Measurements from ENCODE around the gene ARHGEF19. TPM values are rescaled to one million over a fixed set of nuclear protein-coding genes. Genes with fewer than 3 reads are reported as not detected.

ARHGEF19 gene
- total and polyA plus RNA-seq, 2 of the 4 experiments (the other 2 are of a cell fraction), result 4.5 to 16.8 TPM

DNA sequence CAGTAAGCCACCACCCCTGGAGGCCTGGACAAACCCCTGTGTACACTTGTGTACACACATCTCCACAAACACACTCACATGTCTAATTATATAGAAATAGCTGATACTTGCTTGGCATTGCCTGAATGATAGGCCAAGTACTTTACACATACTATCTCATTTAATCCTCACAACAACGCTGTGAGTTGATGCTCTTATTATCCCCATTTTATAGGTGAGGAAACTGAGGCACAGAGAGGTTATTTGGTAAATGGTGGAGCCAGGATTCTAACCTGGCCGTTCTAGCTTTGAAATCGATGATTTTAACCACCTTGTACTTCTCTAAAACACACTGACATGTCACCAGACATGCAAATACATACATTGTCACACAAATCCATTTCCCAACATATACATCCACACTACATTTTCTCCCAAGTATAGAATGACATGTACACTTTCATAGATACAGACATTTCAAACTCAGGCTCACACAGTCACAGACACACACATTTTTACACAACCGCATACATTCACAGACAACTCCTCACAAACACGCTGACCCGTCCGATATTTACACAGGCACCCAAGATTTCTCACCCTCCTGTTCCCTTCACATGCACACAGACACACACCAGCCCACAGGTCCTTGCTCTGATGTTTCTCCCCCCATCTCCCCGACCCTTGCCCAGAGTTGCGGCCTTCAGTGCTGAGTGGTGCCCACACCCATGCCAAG lies 3.2 kb downstream of the ARHGEF19 start (continued):
- TF ChIP-seq, protein P1, sequence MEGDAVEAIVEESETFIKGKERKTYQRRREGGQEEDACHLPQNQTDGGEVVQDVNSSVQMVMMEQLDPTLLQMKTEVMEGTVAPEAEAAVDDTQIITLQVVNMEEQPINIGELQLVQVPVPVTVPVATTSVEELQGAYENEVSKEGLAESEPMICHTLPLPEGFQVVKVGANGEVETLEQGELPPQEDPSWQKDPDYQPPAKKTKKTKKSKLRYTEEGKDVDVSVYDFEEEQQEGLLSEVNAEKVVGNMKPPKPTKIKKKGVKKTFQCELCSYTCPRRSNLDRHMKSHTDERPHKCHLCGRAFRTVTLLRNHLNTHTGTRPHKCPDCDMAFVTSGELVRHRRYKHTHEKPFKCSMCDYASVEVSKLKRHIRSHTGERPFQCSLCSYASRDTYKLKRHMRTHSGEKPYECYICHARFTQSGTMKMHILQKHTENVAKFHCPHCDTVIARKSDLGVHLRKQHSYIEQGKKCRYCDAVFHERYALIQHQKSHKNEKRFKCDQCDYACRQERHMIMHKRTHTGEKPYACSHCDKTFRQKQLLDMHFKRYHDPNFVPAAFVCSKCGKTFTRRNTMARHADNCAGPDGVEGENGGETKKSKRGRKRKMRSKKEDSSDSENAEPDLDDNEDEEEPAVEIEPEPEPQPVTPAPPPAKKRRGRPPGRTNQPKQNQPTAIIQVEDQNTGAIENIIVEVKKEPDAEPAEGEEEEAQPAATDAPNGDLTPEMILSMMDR (conservative IDR thresholded peaks at IDR 0.05; ENCODE audit: low read depth, low read length), result no peak
